GM23338 (cell line): Measurements from ENCODE around the gene HOMER1. TPM values are rescaled to one million over a fixed set of nuclear protein-coding genes. Genes with fewer than 3 reads are reported as not detected.

ENCODE experiments used
- ATAC-seq: fragments of 200-7000 bp; cut with Tn5 transposase; 3 replicates; pipeline ENCODE4 v1.9.1; 2020
- DNase-seq: peaks from one replicate; pipeline ENCODE4 v3.0.0-alpha.2; 2015; ENCODE audit warnings: low spot score
- H2AFZ ChIP-seq: fragments of 200-600 bp; sonication (generic); 2 replicates; pipeline ENCODE4 v1.8.0; 2016; ENCODE audit warnings: antibody characterized with exemption, mild to moderate bottlenecking, moderate library complexity
- H3F3A ChIP-seq: fragments of 200-600 bp; sonication (generic); replicated peaks from 2 replicates; pipeline ENCODE4 v1.8.0; 2017; ENCODE audit warnings: antibody characterized with exemption, mixed run types, low read depth
- H3K27ac ChIP-seq: fragments of 200-600 bp; sonication (generic); 2 replicates; pipeline ENCODE4 v1.6.1; 2016; ENCODE audit warnings: low read depth
- H3K27me3 ChIP-seq: fragments of 200-600 bp; sonication (generic); 2 replicates; pipeline ENCODE4 v1.8.0; 2016; ENCODE audit warnings: mild to moderate bottlenecking, mixed run types, moderate library complexity; ENCODE audit not compliant: insufficient read depth
- H3K36me3 ChIP-seq: fragments of 200-600 bp; sonication (generic); 2 replicates; pipeline ENCODE4 v1.8.0; 2016; ENCODE audit warnings: mild to moderate bottlenecking; ENCODE audit not compliant: insufficient read depth
- H3K4me1 ChIP-seq: fragments of 200-600 bp; sonication (generic); 2 replicates; pipeline ENCODE4 v1.8.0; 2016; ENCODE audit warnings: mild to moderate bottlenecking, moderate library complexity; ENCODE audit not compliant: insufficient read depth
- H3K4me2 ChIP-seq: fragments of 200-600 bp; sonication (generic); 2 replicates; pipeline ENCODE4 v1.7.1; 2017; ENCODE audit warnings: mixed run types
- H3K4me3 ChIP-seq: fragments of 200-600 bp; sonication (generic); 2 replicates; pipeline ENCODE4 v1.6.1; 2016; ENCODE audit warnings: mixed run types
- H3K79me2 ChIP-seq: fragments of 200-600 bp; sonication (generic); replicated peaks from 2 replicates; pipeline ENCODE4 v1.8.0; 2017; ENCODE audit warnings: mild to moderate bottlenecking; ENCODE audit not compliant: insufficient read depth
- H3K9me2 ChIP-seq: fragments of 200-600 bp; sonication (generic); 2 replicates; pipeline ENCODE4 v1.8.0; 2017; ENCODE audit not compliant: insufficient read depth
- H4K20me1 ChIP-seq: fragments of 200-600 bp; sonication (generic); replicated peaks from 2 replicates; pipeline ENCODE4 v1.8.0; 2017; ENCODE audit warnings: mild to moderate bottlenecking; ENCODE audit not compliant: insufficient read depth
- H3K27ac Mint-ChIP-seq: 2 replicates; pipeline ENCODE4 v1.8.0; 2020; ENCODE audit warnings: inconsistent platforms, mild to moderate bottlenecking, moderate library complexity, mixed read lengths
- H3K27me3 Mint-ChIP-seq: 3 replicates; pipeline ENCODE4 v1.8.0; 2022; ENCODE audit warnings: low read depth, mild to moderate bottlenecking, moderate library complexity, mixed read lengths, inconsistent platforms; ENCODE audit not compliant: insufficient read depth, poor library complexity
- H3K36me3 Mint-ChIP-seq: 3 replicates; pipeline ENCODE4 v1.8.0; 2021; ENCODE audit warnings: low read depth, mild to moderate bottlenecking, inconsistent platforms, moderate library complexity, mixed read lengths
- H3K4me1 Mint-ChIP-seq: 3 replicates; pipeline ENCODE4 v1.8.0; 2020; ENCODE audit warnings: mild to moderate bottlenecking, inconsistent platforms, mixed read lengths
- H3K4me3 Mint-ChIP-seq: 3 replicates; pipeline ENCODE4 v1.8.0; 2021; ENCODE audit warnings: moderate library complexity, mild to moderate bottlenecking, inconsistent platforms, mixed read lengths
- H3K9me3 Mint-ChIP-seq: 3 replicates; pipeline ENCODE4 v1.8.0; 2020; ENCODE audit warnings: moderate library complexity, mild to moderate bottlenecking, inconsistent platforms, mixed read lengths
- CREB1 ChIP-seq: fragments of 250-450 bp; sonication (Bioruptor Pico); IDR thresholded peaks from 2 replicates; pipeline ENCODE4 v1.5.0; 2020; ENCODE audit warnings: low read depth, mild to moderate bottlenecking, moderate library complexity
- ETS1 ChIP-seq: IDR thresholded peaks from 2 replicates; pipeline ENCODE4 v1.6.1; 2016; ENCODE audit warnings: antibody characterized with exemption
- EZH2 ChIP-seq: fragments of 200-600 bp; sonication (generic); IDR thresholded peaks from one replicate; pipeline ENCODE4 v1.8.0; 2017; ENCODE audit warnings: antibody characterized with exemption, mild to moderate bottlenecking, low read depth; ENCODE audit not compliant: unreplicated experiment
- REST ChIP-seq: IDR thresholded peaks from one replicate; pipeline ENCODE4 v1.6.1; 2018; ENCODE audit warnings: antibody characterized with exemption; ENCODE audit not compliant: unreplicated experiment
- ZNF331 ChIP-seq: fragments of 250-450 bp; sonication (Bioruptor Pico); IDR thresholded peaks from 2 replicates; pipeline ENCODE4 v1.5.0; 2020; ENCODE audit warnings: low read depth, mild to moderate bottlenecking, moderate library complexity
- polyA plus RNA-seq: library from polyadenylated mRNA; unstranded; fragments of >200 nt; fragmentation: Nextera tagmentation; extraction: Ambion mirVana; gene quantifications from 2 replicates; pipeline ENCODE4 v1.2.1, GENCODE V29; 2016
- total RNA-seq: library from RNA; depleted of rRNA; stranded (reverse); fragments of >200 nt; shearing (Covaris generic); gene quantifications from 2 replicates; pipeline ENCODE4 v1.2.3, GENCODE V29; 2014
- TF ChIP-seq, protein P1 (sequence below): fragments of 250-450 bp; sonication (Bioruptor Pico); IDR thresholded peaks from 2 replicates; pipeline ENCODE4 v1.5.0; 2020; ENCODE audit warnings: mild to moderate bottlenecking, moderate library complexity
- TF ChIP-seq, protein P2 (sequence below), 2 experiments: fragments of 200-600 bp in 1 of 2; sonication (generic) in 1 of 2; conservative IDR thresholded peaks; 2 replicates each; pipeline versions ENCODE4 v1.5.1 to v1.6.1; 2016 to 2017; ENCODE audit warnings: antibody characterized with exemption in 2 of 2, low read depth in 2 of 2, mild to moderate bottlenecking in 2 of 2, moderate library complexity in 1 of 2

Gene HOMER1
- total and polyA plus RNA-seq, 2 experiments from 2014 or later = 45.1 to 80.3 TPM

DNA sequence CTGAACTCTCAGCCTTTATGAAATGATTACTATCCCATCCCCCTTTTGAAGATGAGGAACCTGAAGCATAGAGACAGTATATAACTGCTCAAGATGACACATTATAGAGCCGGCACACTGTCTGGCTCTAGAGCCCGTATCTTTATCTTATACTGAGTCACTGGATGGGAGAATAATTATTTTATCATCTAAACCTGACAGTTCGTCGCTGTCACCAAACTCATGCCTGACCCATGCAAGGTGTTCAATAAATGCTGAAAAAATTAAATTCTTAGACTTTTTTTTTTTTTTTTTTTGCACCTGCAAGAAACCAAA lies 38.8 kb downstream of the HOMER1 start:
- H3K27ac Mint-ChIP-seq = no peak overlapping the region; the same call in 1 of the 2 replicates
- no peaks in the 10 kb centered on the region for H3K27me3 Mint-ChIP-seq
- Histone ChIP-seq H3K4me1 (peaks cover 56% of the 10 kb centered on the region), H4K20me1 (no peaks in the 10 kb centered on the region), H3K9me2 (no peaks in the 10 kb centered on the region), H3F3A (no peaks in the 10 kb centered on the region), H3K4me2 (peak overlapping the region; percentile 20; the same call in 1 of the 2 replicates), H3K27ac (no peak overlapping the region), H3K27me3 (no peaks in the 10 kb centered on the region), H3K79me2 (peaks cover 99% of the 10 kb centered on the region), H3K36me3 (no peaks in the 10 kb centered on the region), H2AFZ (no peak overlapping the region), H3K4me3 (0 out of 2 replicates have a peak overlapping the region, but pooled peaks have one; percentile 6)
- H3K4me3 Mint-ChIP-seq = no peak overlapping the region
- ATAC-seq (no peak), DNase-seq (no peak)
- no peaks in the 10 kb centered on the region for H3K36me3 Mint-ChIP-seq
- TF ChIP-seq ZNF331 (CRISPR knock-in tag) (no peak), REST (no peak), CREB1 (no peak), EZH2 (no peak), ETS1 (no peak)
- TF ChIP-seq, protein P1, sequence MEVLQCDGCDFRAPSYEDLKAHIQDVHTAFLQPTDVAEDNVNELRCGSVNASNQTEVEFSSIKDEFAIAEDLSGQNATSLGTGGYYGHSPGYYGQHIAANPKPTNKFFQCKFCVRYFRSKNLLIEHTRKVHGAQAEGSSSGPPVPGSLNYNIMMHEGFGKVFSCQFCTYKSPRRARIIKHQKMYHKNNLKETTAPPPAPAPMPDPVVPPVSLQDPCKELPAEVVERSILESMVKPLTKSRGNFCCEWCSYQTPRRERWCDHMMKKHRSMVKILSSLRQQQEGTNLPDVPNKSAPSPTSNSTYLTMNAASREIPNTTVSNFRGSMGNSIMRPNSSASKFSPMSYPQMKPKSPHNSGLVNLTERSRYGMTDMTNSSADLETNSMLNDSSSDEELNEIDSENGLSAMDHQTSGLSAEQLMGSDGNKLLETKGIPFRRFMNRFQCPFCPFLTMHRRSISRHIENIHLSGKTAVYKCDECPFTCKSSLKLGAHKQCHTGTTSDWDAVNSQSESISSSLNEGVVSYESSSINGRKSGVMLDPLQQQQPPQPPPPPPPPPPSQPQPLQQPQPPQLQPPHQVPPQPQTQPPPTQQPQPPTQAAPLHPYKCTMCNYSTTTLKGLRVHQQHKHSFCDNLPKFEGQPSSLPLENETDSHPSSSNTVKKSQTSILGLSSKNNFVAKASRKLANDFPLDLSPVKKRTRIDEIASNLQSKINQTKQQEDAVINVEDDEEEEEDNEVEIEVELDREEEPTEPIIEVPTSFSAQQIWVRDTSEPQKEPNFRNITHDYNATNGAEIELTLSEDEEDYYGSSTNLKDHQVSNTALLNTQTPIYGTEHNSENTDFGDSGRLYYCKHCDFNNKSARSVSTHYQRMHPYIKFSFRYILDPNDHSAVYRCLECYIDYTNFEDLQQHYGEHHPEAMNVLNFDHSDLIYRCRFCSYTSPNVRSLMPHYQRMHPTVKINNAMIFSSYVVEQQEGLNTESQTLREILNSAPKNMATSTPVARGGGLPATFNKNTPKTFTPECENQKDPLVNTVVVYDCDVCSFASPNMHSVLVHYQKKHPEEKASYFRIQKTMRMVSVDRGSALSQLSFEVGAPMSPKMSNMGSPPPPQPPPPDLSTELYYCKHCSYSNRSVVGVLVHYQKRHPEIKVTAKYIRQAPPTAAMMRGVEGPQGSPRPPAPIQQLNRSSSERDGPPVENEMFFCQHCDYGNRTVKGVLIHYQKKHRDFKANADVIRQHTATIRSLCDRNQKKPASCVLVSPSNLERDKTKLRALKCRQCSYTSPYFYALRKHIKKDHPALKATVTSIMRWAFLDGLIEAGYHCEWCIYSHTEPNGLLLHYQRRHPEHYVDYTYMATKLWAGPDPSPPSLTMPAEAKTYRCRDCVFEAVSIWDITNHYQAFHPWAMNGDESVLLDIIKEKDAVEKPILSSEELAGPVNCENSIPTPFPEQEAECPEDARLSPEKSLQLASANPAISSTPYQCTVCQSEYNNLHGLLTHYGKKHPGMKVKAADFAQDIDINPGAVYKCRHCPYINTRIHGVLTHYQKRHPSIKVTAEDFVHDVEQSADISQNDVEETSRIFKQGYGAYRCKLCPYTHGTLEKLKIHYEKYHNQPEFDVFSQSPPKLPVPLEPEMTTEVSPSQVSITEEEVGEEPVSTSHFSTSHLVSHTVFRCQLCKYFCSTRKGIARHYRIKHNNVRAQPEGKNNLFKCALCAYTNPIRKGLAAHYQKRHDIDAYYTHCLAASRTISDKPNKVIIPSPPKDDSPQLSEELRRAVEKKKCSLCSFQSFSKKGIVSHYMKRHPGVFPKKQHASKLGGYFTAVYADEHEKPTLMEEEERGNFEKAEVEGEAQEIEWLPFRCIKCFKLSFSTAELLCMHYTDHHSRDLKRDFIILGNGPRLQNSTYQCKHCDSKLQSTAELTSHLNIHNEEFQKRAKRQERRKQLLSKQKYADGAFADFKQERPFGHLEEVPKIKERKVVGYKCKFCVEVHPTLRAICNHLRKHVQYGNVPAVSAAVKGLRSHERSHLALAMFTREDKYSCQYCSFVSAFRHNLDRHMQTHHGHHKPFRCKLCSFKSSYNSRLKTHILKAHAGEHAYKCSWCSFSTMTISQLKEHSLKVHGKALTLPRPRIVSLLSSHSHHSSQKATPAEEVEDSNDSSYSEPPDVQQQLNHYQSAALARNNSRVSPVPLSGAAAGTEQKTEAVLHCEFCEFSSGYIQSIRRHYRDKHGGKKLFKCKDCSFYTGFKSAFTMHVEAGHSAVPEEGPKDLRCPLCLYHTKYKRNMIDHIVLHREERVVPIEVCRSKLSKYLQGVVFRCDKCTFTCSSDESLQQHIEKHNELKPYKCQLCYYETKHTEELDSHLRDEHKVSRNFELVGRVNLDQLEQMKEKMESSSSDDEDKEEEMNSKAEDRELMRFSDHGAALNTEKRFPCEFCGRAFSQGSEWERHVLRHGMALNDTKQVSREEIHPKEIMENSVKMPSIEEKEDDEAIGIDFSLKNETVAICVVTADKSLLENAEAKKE (CRISPR knock-in tag) = no peak
- TF ChIP-seq, protein P2, sequence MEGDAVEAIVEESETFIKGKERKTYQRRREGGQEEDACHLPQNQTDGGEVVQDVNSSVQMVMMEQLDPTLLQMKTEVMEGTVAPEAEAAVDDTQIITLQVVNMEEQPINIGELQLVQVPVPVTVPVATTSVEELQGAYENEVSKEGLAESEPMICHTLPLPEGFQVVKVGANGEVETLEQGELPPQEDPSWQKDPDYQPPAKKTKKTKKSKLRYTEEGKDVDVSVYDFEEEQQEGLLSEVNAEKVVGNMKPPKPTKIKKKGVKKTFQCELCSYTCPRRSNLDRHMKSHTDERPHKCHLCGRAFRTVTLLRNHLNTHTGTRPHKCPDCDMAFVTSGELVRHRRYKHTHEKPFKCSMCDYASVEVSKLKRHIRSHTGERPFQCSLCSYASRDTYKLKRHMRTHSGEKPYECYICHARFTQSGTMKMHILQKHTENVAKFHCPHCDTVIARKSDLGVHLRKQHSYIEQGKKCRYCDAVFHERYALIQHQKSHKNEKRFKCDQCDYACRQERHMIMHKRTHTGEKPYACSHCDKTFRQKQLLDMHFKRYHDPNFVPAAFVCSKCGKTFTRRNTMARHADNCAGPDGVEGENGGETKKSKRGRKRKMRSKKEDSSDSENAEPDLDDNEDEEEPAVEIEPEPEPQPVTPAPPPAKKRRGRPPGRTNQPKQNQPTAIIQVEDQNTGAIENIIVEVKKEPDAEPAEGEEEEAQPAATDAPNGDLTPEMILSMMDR (conservative IDR thresholded peaks at IDR 0.05; ENCODE audit: low read depth in 2 of 2) = no peak
- H3K4me1 Mint-ChIP-seq = peaks cover 72% of the 10 kb centered on the region
- no peaks in the 10 kb centered on the region for H3K9me3 Mint-ChIP-seq
